HUDEP-2 (cell line): Measurements from ENCODE around the gene PRKN.
"Not testable (repeated sequence)": the region's sequence is repeated elsewhere in the genome, so short reads cannot be mapped to it uniquely, and the experiment has no call there.

Experiments used
- DNase-seq, 76 experiments: peaks; one replicate each; lab custom pipeline; 2025; ENCODE audit not compliant: unreplicated experiment in 76 of 76; lab: John Stamatoyannopoulos, UW

PRKN gene

GRCh38 chr6:161545741-161546140, 1181.8 kb downstream of the PRKN start:
- DNase-seq = no peak

- no peak for DNase-seq
Observed at GRCh38 chr6:161544801-161545480, 1182.6 kb downstream of the PRKN start.

GRCh38 chr6:161543684-161544309, 1183.8 kb downstream of the PRKN start:
- no peak for DNase-seq

- no peak for DNase-seq
Observed at GRCh38 chr6:161542346-161542980, 1185.1 kb downstream of the PRKN start.

- no peak for DNase-seq
Observed at GRCh38 chr6:161540532-161540931, 1187.0 kb downstream of the PRKN start.

- no peak for DNase-seq
Observed at GRCh38 chr6:161536224-161536630, 1191.3 kb downstream of the PRKN start.

GRCh38 chr6:161534264-161534873, 1193.2 kb downstream of the PRKN start:
- no peak for DNase-seq

GRCh38 chr6:161533266-161533665, 1194.3 kb downstream of the PRKN start:
- DNase-seq = no peak

GRCh38 chr6:161532536-161532935, 1195.0 kb downstream of the PRKN start:
- no peak for DNase-seq

GRCh38 chr6:161526794-161527193, 1200.8 kb downstream of the PRKN start:
- no peak for DNase-seq

- DNase-seq = no peak
Observed at GRCh38 chr6:161523362-161523761, 1204.2 kb downstream of the PRKN start.

GRCh38 chr6:161522276-161522675, 1205.3 kb downstream of the PRKN start:
- DNase-seq = no peak

GRCh38 chr6:161511447-161512095, 1216.0 kb downstream of the PRKN start:
- no peak for DNase-seq

GRCh38 chr6:161508341-161508740, 1219.2 kb downstream of the PRKN start:
- DNase-seq = no peak

- DNase-seq = no peak
Observed at GRCh38 chr6:161507375-161507774, 1220.2 kb downstream of the PRKN start.

- DNase-seq = no peak
Observed at GRCh38 chr6:161503570-161503969, 1224.0 kb downstream of the PRKN start.

GRCh38 chr6:161498881-161499280, 1228.7 kb downstream of the PRKN start:
- no peak for DNase-seq

GRCh38 chr6:161498359-161498758, 1229.2 kb downstream of the PRKN start:
- DNase-seq = peak in 10 of 76 experiments; percentile 10 to 46 (median 21)

GRCh38 chr6:161496941-161497340, 1230.6 kb downstream of the PRKN start:
- DNase-seq = no peak

- not testable (repeated sequence) for DNase-seq
Observed at GRCh38 chr6:161496271-161496670, 1231.3 kb downstream of the PRKN start.

- DNase-seq = no peak
Observed at GRCh38 chr6:161494566-161494965, 1233.0 kb downstream of the PRKN start.
